Transverse colon (tissue), 4 donors: ENCODE measurements around the gene CAVIN2. TPM values are rescaled to one million over a fixed set of nuclear protein-coding genes. Genes with fewer than 3 reads are reported as not detected.

Experiments
- DNase-seq: peaks from one replicate; pipeline ENCODE4 v3.0.0-alpha.2; 2019
- H3K27ac ChIP-seq, 4 donors: fragments of 200-600 bp; sonication (generic); 2 replicates each; pipeline ENCODE4 v1.5.1; 2016 to 2018; ENCODE audit warnings: inconsistent platforms in 4 of 4
- H3K27me3 ChIP-seq: fragments of 200-600 bp; sonication (generic); 2 replicates; pipeline ENCODE4 v1.5.1; 2017; ENCODE audit warnings: inconsistent platforms
- H3K36me3 ChIP-seq, 4 donors: fragments of 200-600 bp; sonication (generic); 2 replicates each; pipeline ENCODE4 v1.5.1; 2017 to 2019; ENCODE audit warnings: inconsistent platforms in 4 of 4
- H3K4me1 ChIP-seq, 4 donors: fragments of 200-600 bp; sonication (generic); 2 replicates each; pipeline ENCODE4 v1.5.1; 2017 to 2020; ENCODE audit warnings: inconsistent platforms in 4 of 4
- H3K4me3 ChIP-seq, 4 donors: fragments of 200-600 bp; sonication (generic); 1 replicate in 1 of 4; 2 replicates in 3 of 4; pipeline versions ENCODE4 v1.5.1 to v1.6.1; 2017 to 2019; ENCODE audit warnings: inconsistent platforms in 4 of 4
- H3K9me3 ChIP-seq, 2 donors: fragments of 200-600 bp; sonication (generic); 2 replicates each; pipeline ENCODE4 v1.5.1; 2017 to 2019; ENCODE audit warnings: inconsistent platforms in 2 of 2
- EP300 ChIP-seq: sonication (generic); formaldehyde crosslinking; IDR thresholded peaks from one replicate; pipeline ENCODE4 v1.6.1; 2017; ENCODE audit warnings: antibody characterized with exemption, low read depth
- POLR2A ChIP-seq: fragments of 450-650 bp; IDR thresholded peaks from one replicate; pipeline ENCODE4 v1.6.1; 2016; ENCODE audit warnings: antibody characterized with exemption, mild to moderate bottlenecking, moderate library complexity
- POLR2AphosphoS5 ChIP-seq, 3 donors: sonication (generic); formaldehyde crosslinking; IDR thresholded peaks; one replicate each; pipeline ENCODE4 v1.6.1; 2016; ENCODE audit warnings: antibody characterized with exemption in 3 of 3
- WGBS, 2 donors: methylation state at CpG; one replicate each; pipeline ENCODE4 v1.1.5; 2018; ENCODE audit warnings: low coverage in 1 of 2; 5-methylcytosine and 5-hydroxymethylcytosine counted together
- in situ Hi-C, 4 donors: fragments of 200-750 bp; cut with MboI; loops; one replicate each; pipeline versions ENCODE4 v1.15.0 to v1.15.1; 2017; ENCODE audit warnings: low sequenced_read_pairs in 3 of 4, low pct_ligation_motif_present in 1 of 4, low pct_unique_long_range_greater_than_20kb in 1 of 4
- intact Hi-C: fragments of 100-400 bp; cut with DNase I; formaldehyde crosslinking; loops from one replicate; pipeline ENCODE4 v1.15.1; 2023; ENCODE audit warnings: low total_unique reads
- total RNA-seq, 4 donors: library from RNA; depleted of rRNA; stranded (reverse); fragments of >200 nt; gene quantifications; one replicate each; pipeline ENCODE4 v1.1.0, GENCODE V29; 2016
- TF ChIP-seq, protein P1 (sequence below), 5 experiments: fragments of 200-600 bp in 3 of 5; fragments of 450-650 bp in 2 of 5; sonication (generic) in 3 of 5; IDR thresholded peaks; 1 replicate in 2 of 5; 2 replicates in 3 of 5; pipeline ENCODE4 v1.5.1; 2016 to 2017; ENCODE audit warnings: antibody characterized with exemption in 5 of 5, inconsistent platforms in 3 of 5, mild to moderate bottlenecking in 2 of 5, moderate library complexity in 1 of 5

Gene CAVIN2
- total RNA-seq, 4 donors from 2014 or later = 21.3 to 59.3 (median 25.0) TPM

DNA sequence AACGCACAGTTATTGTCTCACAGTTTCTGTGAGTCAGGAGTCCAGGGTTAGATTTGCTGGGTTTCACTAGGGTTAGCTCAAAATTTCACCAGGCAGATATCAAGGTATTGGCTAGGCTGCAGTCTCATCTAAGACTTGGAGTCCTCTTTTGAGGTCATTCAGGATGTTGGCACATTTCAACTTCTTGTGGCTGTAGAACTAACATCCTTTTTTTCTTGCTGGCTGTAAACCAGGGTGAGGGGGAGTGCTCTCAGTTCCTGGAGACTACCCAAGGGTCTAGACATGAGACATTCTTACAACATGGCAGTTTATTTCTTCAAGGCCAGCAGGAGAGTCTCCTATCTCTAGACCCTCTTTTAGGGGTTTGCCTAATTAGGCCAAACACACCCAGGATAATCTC lies 12.8 kb upstream of the CAVIN2 start:
- H3K27ac ChIP-seq = no peak overlapping the region
- in situ Hi-C loops = no loop called here
- H3K4me1 ChIP-seq = peaks cover 0 to 3% (median 0%) of the 10 kb centered on the region in 4 donors
- H3K27me3 ChIP-seq = no peaks in the 10 kb centered on the region
- H3K9me3 ChIP-seq = no peaks in the 10 kb centered on the region
- no peak overlapping the region for H3K4me3 ChIP-seq
- DNase-seq = no peak
- no peaks in the 10 kb centered on the region for H3K36me3 ChIP-seq
- intact Hi-C loops = no loop called here
- WGBS, 2 donors = 100% methylated on average over 1 of the region's 1 CpG
- TF ChIP-seq POLR2AphosphoS5 (IDR thresholded peaks at IDR 0.05) = no peak
- TF ChIP-seq, protein P1, sequence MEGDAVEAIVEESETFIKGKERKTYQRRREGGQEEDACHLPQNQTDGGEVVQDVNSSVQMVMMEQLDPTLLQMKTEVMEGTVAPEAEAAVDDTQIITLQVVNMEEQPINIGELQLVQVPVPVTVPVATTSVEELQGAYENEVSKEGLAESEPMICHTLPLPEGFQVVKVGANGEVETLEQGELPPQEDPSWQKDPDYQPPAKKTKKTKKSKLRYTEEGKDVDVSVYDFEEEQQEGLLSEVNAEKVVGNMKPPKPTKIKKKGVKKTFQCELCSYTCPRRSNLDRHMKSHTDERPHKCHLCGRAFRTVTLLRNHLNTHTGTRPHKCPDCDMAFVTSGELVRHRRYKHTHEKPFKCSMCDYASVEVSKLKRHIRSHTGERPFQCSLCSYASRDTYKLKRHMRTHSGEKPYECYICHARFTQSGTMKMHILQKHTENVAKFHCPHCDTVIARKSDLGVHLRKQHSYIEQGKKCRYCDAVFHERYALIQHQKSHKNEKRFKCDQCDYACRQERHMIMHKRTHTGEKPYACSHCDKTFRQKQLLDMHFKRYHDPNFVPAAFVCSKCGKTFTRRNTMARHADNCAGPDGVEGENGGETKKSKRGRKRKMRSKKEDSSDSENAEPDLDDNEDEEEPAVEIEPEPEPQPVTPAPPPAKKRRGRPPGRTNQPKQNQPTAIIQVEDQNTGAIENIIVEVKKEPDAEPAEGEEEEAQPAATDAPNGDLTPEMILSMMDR (IDR thresholded peaks at IDR 0.05) = no peak
- TF ChIP-seq EP300 = no peak
- no peak for TF ChIP-seq POLR2A

DNA sequence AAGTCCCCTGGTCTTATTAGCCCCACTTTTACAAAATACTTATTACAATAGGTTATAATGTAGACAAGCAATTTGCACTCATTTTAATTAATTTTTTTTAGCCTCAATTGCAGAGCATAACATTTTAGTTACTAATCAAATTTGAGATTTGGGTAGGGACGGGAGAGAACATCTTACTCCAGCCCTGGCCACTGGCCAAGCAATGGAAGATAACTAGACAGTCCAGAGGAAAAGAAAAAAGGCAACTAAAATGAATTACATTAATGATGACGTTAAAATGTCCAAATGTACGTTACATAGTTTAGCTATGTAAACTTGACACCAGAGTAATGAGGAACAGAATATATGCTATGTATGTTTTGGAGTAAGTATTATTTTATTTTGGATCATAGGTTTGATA lies 11.0 kb upstream of the CAVIN2 start:
- intact Hi-C loops = no loop called here
- in situ Hi-C loops = no loop called here

GRCh38 chr2:191857259-191857805 lies 10.4 kb upstream of the CAVIN2 start:
- H3K9me3 ChIP-seq = no peaks in the 10 kb centered on the region
- in situ Hi-C loops (no loop called here), intact Hi-C loops (no loop called here)
- no peaks in the 10 kb centered on the region for H3K4me1 ChIP-seq
- 47 to 57% methylated on average over 2 of the region's 2 CpGs for WGBS, 2 donors
- H3K27me3 ChIP-seq = no peaks in the 10 kb centered on the region
- H3K4me3 ChIP-seq = no peak overlapping the region
- H3K27ac ChIP-seq = no peak overlapping the region
- no peak for TF ChIP-seq EP300
- no peak for TF ChIP-seq POLR2A
- TF ChIP-seq, protein P1 (IDR thresholded peaks at IDR 0.05) = no peak
- TF ChIP-seq POLR2AphosphoS5 (IDR thresholded peaks at IDR 0.05) = no peak
- no peaks in the 10 kb centered on the region for H3K36me3 ChIP-seq
- DNase-seq = no peak

More for the DNA sequence above, 11.0 kb upstream of the CAVIN2 start:
- DNase-seq = no peak
- Histone ChIP-seq H3K4me1 (no peaks in the 10 kb centered on the region), H3K9me3 (no peaks in the 10 kb centered on the region), H3K4me3 (no peak overlapping the region), H3K36me3 (no peaks in the 10 kb centered on the region), H3K27ac (no peak overlapping the region), H3K27me3 (no peaks in the 10 kb centered on the region)
- WGBS, 2 donors = 70 to 88% methylated on average over 3 of the region's 3 CpGs
- TF ChIP-seq, protein P1 (IDR thresholded peaks at IDR 0.05) = no peak
- TF ChIP-seq EP300 (no peak), POLR2A (no peak)

- intact Hi-C loops = no loop called here
- no peak for DNase-seq
These were observed 9.4 kb upstream of the CAVIN2 start for GRCh38 chr2:191856111-191856876.

More at GRCh38 chr2:191856111-191856876, 9.4 kb upstream of the CAVIN2 start:
- Histone ChIP-seq H3K9me3 (no peaks in the 10 kb centered on the region), H3K27ac (no peak overlapping the region), H3K4me1 (no peaks in the 10 kb centered on the region), H3K4me3 (no peak overlapping the region), H3K36me3 (no peaks in the 10 kb centered on the region), H3K27me3 (no peaks in the 10 kb centered on the region)
- TF ChIP-seq POLR2A (no peak), POLR2AphosphoS5 (IDR thresholded peaks at IDR 0.05) (no peak), EP300 (no peak)
- TF ChIP-seq, protein P1 (IDR thresholded peaks at IDR 0.05) = no peak
- 89 to 99% methylated on average over 7 of the region's 7 CpGs for WGBS, 2 donors
- in situ Hi-C loops = no loop called here
